Lower leg skin (tissue), 3 donors: ENCODE data around the gene SLC25A12.

Experiments
- POLR2A ChIP-seq, 2 donors: fragments of 450-650 bp; IDR thresholded peaks; one replicate each; pipeline ENCODE4 v1.6.1; 2016 to 2017; ENCODE audit warnings: antibody characterized with exemption in 2 of 2, mild to moderate bottlenecking in 1 of 2, moderate library complexity in 1 of 2
- TF ChIP-seq, protein P1 (sequence below), 3 donors: fragments of 450-650 bp; IDR thresholded peaks; one replicate each; pipeline ENCODE4 v1.5.1; 2016; ENCODE audit warnings: antibody characterized with exemption in 3 of 3, mild to moderate bottlenecking in 3 of 3, moderate library complexity in 2 of 3

DNA sequence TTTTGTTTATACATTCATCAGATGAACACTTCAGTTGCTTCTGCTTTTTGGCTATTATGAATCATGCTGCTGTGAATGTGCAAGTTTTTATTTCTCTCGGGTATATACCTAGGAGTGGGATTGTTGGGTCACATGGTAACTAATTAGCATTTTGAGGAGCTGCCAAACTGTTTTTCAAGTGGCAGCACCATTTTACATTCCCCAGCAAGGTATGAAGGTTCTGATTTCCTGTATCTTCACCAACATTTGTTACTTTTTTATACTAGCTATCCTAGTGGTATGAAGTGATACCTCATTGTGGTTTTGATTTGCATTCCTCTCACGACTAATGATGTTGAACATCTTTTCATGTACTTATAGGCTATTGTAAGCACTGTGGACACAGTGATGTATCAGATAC, 152.9 kb downstream of the SLC25A12 start:
- TF ChIP-seq, protein P1, sequence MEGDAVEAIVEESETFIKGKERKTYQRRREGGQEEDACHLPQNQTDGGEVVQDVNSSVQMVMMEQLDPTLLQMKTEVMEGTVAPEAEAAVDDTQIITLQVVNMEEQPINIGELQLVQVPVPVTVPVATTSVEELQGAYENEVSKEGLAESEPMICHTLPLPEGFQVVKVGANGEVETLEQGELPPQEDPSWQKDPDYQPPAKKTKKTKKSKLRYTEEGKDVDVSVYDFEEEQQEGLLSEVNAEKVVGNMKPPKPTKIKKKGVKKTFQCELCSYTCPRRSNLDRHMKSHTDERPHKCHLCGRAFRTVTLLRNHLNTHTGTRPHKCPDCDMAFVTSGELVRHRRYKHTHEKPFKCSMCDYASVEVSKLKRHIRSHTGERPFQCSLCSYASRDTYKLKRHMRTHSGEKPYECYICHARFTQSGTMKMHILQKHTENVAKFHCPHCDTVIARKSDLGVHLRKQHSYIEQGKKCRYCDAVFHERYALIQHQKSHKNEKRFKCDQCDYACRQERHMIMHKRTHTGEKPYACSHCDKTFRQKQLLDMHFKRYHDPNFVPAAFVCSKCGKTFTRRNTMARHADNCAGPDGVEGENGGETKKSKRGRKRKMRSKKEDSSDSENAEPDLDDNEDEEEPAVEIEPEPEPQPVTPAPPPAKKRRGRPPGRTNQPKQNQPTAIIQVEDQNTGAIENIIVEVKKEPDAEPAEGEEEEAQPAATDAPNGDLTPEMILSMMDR (IDR thresholded peaks at IDR 0.05), result no peak
- no peak for TF ChIP-seq POLR2A (IDR thresholded peaks at IDR 0.05)
